HepG2 (cell line): ENCODE results near the gene CASS4. TPM values are rescaled to one million over a fixed set of nuclear protein-coding genes. Genes with fewer than 3 reads are reported as not detected.

ENCODE experiments used
- ATAC-seq: fragments of 200-7000 bp; cut with Tn5 transposase; 3 replicates; pipeline ENCODE4 v1.9.1; 2020; ENCODE audit warnings: mild to moderate bottlenecking, moderate library complexity
- BruUV-seq: library from RNA; stranded (reverse); fragments of 400-500 nt; replicated peaks from 2 replicates; lab custom pipeline; 2021; lab: Mats Ljungman, UMichigan
- CTCF ChIA-PET: fragments of 300-600 bp; formaldehyde crosslinking; extraction: SDS; loops from one replicate; lab custom pipeline; 2021; ENCODE audit warnings: low total read pairs, inconsistent platforms, low intra/inter-chr PET ratio; lab: Yijun Ruan, JAX
- POLR2A ChIA-PET: fragments of 350-600 bp; sonication (Branson Sonifier 250); formaldehyde crosslinking; loops from one replicate; lab custom pipeline; 2020; ENCODE audit warnings: antibody characterized with exemption, inconsistent platforms; lab: Yijun Ruan, JAX
- DNase-seq: peaks from one replicate; pipeline ENCODE4 v3.0.0-alpha.2; 2015; ENCODE audit warnings: low spot score
- FAIRE-seq: peaks from 3 replicates; lab custom pipeline; 2011; peaks lifted over from hg19 to GRCh38; lab: Jason Lieb, UNC
- H2AFZ ChIP-seq: one replicate; pipeline ENCODE4 v1.6.1; 2011; ENCODE audit warnings: low read length, inconsistent platforms
- H3K27ac ChIP-seq: fragments of 300-600 bp; 3 replicates; pipeline ENCODE4 v1.8.0; 2011; ENCODE audit warnings: mixed run types, mild to moderate bottlenecking, mixed read lengths, low read length, inconsistent platforms; ENCODE audit not compliant: insufficient read depth; ENCODE audit errors: extremely low read length
- H3K27me3 ChIP-seq, 2 experiments: fragments of 200-600 bp in 1 of 2; 2 replicates in 1 of 2; 3 replicates in 1 of 2; pipeline versions ENCODE4 v1.6.0 to v1.8.0; 2011; ENCODE audit warnings: low read length in 2 of 2, mild to moderate bottlenecking in 2 of 2, moderate library complexity in 2 of 2, inconsistent platforms in 1 of 2; ENCODE audit not compliant: insufficient read depth in 2 of 2, control insufficient read depth in 1 of 2
- H3K36me3 ChIP-seq, 2 experiments: fragments of 200-600 bp in 1 of 2; replicated peaks in 1 of 2; 2 replicates in 1 of 2; 3 replicates in 1 of 2; pipeline versions ENCODE4 v1.5.1 to v1.8.0; 2011; ENCODE audit warnings: low read length in 2 of 2, inconsistent platforms in 1 of 2; ENCODE audit not compliant: insufficient read depth in 2 of 2, control insufficient read depth in 1 of 2
- H3K4me1 ChIP-seq: 2 replicates; pipeline ENCODE4 v1.5.1; 2012; ENCODE audit warnings: low read length, inconsistent platforms; ENCODE audit not compliant: insufficient read depth
- H3K4me2 ChIP-seq: 2 replicates; pipeline ENCODE4 v1.6.0; 2011; ENCODE audit warnings: low read depth, low read length, inconsistent platforms
- H3K4me3 ChIP-seq, 3 experiments: fragments of 200-600 bp in 1 of 3; sonication (generic), shearing (Covaris generic) in 1 of 3; replicated peaks in 1 of 3; 2 replicates each; pipeline ENCODE4 v1.5.1; 2011 to 2016; ENCODE audit warnings: low read length in 3 of 3, inconsistent platforms in 2 of 3, low read depth in 2 of 3, mild to moderate bottlenecking in 2 of 3, control low read depth in 1 of 3, mixed read lengths in 1 of 3; ENCODE audit not compliant: insufficient read depth in 1 of 3
- H3K79me2 ChIP-seq: one replicate; pipeline ENCODE4 v1.6.1; 2011; ENCODE audit warnings: low read length, inconsistent platforms; ENCODE audit not compliant: insufficient read depth
- H3K9ac ChIP-seq: 2 replicates; pipeline ENCODE4 v1.6.0; 2011; ENCODE audit warnings: mild to moderate bottlenecking, low read depth, low read length, inconsistent platforms; ENCODE audit not compliant: insufficient read depth
- H3K9me3 ChIP-seq: 2 replicates; pipeline ENCODE4 v1.5.1; 2012; ENCODE audit warnings: mild to moderate bottlenecking, low read length
- H4K20me1 ChIP-seq: 2 replicates; pipeline ENCODE4 v1.6.0; 2011; ENCODE audit warnings: inconsistent platforms, mild to moderate bottlenecking, low read length, moderate library complexity; ENCODE audit not compliant: insufficient read depth
- RBAK ChIP-seq: sonication (generic); formaldehyde crosslinking; IDR thresholded peaks from 2 replicates; pipeline ENCODE4 v1.5.1; 2020; ENCODE audit warnings: mild to moderate bottlenecking, missing genetic modification reagents
- RFX1 ChIP-seq: fragments of 450-650 bp; IDR thresholded peaks from 2 replicates; pipeline ENCODE4 v1.6.1; 2017
- TBX2 ChIP-seq: sonication (generic); formaldehyde crosslinking; IDR thresholded peaks from 2 replicates; pipeline ENCODE4 v1.5.0; 2020; ENCODE audit warnings: missing genetic modification reagents, mild to moderate bottlenecking, borderline replicate concordance
- ZFAT ChIP-seq: sonication (generic); formaldehyde crosslinking; conservative IDR thresholded peaks from 2 replicates; pipeline ENCODE4 v1.8.1; 2023; ENCODE audit warnings: missing genetic modification reagents, inconsistent platforms
- ZNF337 ChIP-seq: sonication (generic); formaldehyde crosslinking; IDR thresholded peaks from 2 replicates; pipeline ENCODE4 v1.5.1; 2020; ENCODE audit warnings: missing genetic modification reagents, low read depth, mild to moderate bottlenecking, borderline replicate concordance
- WGBS: methylation state at CpG from one replicate; pipeline ENCODE4 v1.1.6; 2017; ENCODE audit warnings: low lambda C conversion rate; 5-methylcytosine and 5-hydroxymethylcytosine counted together
- in situ Hi-C: cut with HindIII; loops from 2 replicates; pipeline ENCODE4 v1.10.0; 2017; ENCODE audit warnings: low pct_unique_long_range_greater_than_20kb; ENCODE audit not compliant: extremely low pct_ligation_motif_present
- intact Hi-C: fragments of 100-400 bp; cut with micrococcal nuclease; formaldehyde crosslinking; loops from one replicate; pipeline ENCODE4 v1.10.0; 2022; ENCODE audit not compliant: unreplicated experiment
- polyA plus RNA-seq, 8 experiments: library from polyadenylated mRNA; depleted of rRNA in 3 of 8; stranded (reverse) in 7 of 8; unstranded in 1 of 8; fragments of >200 nt; fragmentation: Illumina TruSeq in 4 of 8; extraction: Trizol in 4 of 8; gene quantifications; 2 replicates each; pipeline versions ENCODE4 v1.2.1 to v1.2.3, GENCODE V29; 2011 to 2016; ENCODE audit warnings: low read depth in 4 of 8, missing spikeins in 1 of 8, mixed read lengths in 1 of 8; ENCODE audit not compliant: insufficient read depth in 1 of 8
- total RNA-seq, 5 experiments: library from RNA; depleted of rRNA; stranded (reverse); fragments of >200 nt; fragmentation: Illumina TruSeq; extraction: Trizol; gene quantifications; 2 replicates each; pipeline ENCODE4 v1.2.3, GENCODE V29; 2016; ENCODE audit warnings: low read depth in 1 of 5
- TF ChIP-seq, protein P1 (sequence below): sonication (generic); formaldehyde crosslinking; IDR thresholded peaks from 2 replicates; pipeline ENCODE4 v1.8.0; 2022; ENCODE audit warnings: missing genetic modification reagents, mild to moderate bottlenecking, moderate library complexity, borderline replicate concordance
- TF ChIP-seq, protein P2 (sequence below): IDR thresholded peaks from 2 replicates; pipeline ENCODE4 v1.6.1; 2016; ENCODE audit warnings: missing genetic modification reagents, missing compliant biosample characterization
- TF ChIP-seq, protein P3 (sequence below): sonication (generic); formaldehyde crosslinking; IDR thresholded peaks from 2 replicates; pipeline ENCODE4 v1.8.0; 2022; ENCODE audit warnings: missing genetic modification reagents, low read depth, mild to moderate bottlenecking, borderline replicate concordance

Gene CASS4
- total and polyA plus RNA-seq, 2 of the 13 experiments (the other 11 are each of a cell fraction or from before 2014, with no cell fraction given), result 0.17 to 0.49 TPM

DNA sequence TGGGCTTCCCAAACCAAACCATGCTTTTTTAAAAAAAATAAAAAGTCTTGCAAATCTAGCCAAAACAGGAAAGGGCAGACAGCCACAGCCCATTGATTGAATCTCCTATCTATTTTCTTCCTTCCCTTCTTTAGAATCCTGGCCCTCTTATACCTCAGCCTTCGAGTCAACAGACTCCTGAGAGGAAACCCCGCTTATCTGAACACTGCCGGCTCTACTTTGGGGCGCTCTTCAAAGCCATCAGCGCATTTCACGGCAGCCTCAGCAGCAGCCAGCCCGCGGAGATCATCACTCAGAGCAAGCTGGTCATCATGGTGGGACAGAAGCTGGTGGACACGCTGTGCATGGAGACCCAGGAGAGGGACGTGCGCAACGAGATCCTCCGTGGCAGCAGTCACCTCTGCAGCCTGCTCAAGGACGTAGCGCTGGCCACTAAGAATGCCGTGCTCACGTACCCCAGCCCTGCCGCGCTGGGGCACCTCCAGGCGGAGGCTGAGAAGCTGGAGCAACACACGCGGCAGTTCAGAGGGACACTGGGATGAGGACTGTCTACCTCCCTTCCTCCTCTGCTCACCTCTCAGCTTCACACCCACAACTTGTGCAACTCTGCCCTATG is 46.3 kb downstream of the CASS4 start (continued):
- TF ChIP-seq, protein P1, sequence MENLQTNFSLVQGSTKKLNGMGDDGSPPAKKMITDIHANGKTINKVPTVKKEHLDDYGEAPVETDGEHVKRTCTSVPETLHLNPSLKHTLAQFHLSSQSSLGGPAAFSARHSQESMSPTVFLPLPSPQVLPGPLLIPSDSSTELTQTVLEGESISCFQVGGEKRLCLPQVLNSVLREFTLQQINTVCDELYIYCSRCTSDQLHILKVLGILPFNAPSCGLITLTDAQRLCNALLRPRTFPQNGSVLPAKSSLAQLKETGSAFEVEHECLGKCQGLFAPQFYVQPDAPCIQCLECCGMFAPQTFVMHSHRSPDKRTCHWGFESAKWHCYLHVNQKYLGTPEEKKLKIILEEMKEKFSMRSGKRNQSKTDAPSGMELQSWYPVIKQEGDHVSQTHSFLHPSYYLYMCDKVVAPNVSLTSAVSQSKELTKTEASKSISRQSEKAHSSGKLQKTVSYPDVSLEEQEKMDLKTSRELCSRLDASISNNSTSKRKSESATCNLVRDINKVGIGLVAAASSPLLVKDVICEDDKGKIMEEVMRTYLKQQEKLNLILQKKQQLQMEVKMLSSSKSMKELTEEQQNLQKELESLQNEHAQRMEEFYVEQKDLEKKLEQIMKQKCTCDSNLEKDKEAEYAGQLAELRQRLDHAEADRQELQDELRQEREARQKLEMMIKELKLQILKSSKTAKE (CRISPR knock-in tag), result no peak
- no peak for TF ChIP-seq ZNF337 (CRISPR knock-in tag)
- TF ChIP-seq TBX2 (CRISPR knock-in tag), result no peak
- TF ChIP-seq, protein P2, sequence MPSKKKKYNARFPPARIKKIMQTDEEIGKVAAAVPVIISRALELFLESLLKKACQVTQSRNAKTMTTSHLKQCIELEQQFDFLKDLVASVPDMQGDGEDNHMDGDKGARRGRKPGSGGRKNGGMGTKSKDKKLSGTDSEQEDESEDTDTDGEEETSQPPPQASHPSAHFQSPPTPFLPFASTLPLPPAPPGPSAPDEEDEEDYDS, result no peak
- no peak for TF ChIP-seq ZFAT
- TF ChIP-seq RBAK (CRISPR knock-in tag), result no peak
- TF ChIP-seq, all 625 proteins: peak for 0

DNA sequence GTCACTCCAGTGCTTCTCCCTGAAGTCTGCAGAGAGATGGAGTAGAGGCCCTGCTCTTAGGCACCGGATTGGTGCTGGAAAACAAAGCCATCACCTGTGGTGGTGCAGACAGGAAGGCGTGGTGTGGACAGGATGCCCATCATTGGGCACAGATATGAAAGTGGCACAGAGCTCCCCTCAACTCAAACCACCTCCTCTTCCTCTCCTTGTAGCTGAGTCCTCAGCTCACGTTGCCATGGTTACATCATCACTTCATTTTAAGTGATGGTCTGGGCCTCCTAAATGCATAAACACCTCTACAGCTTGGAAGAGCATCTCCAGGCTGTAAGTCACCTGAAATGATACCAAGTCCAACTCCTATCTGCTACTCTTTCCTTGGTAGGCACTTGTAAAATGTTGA is 48.4 kb downstream of the CASS4 start:
- ChIA-PET CTCF (no interaction called here), POLR2A (interaction anchor here (1.0 kb wide), 1 partner anchor 68 kb away, joined by 3 read pairs; the partner anchor contains the start of genes AURKA and CSTF1)
- Histone ChIP-seq H3K27ac (no peak overlapping the region), H3K4me1 (no peaks in the 10 kb centered on the region), H2AFZ (no peak overlapping the region), H3K27me3 (no peaks in the 10 kb centered on the region), H3K36me3 (no peaks in the 10 kb centered on the region), H4K20me1 (no peaks in the 10 kb centered on the region), H3K4me3 (no peak overlapping the region), H3K4me2 (no peak overlapping the region), H3K9ac (no peak overlapping the region), H3K9me3 (no peaks in the 10 kb centered on the region), H3K79me2 (no peaks in the 10 kb centered on the region)
- in situ Hi-C loops (no loop called here), intact Hi-C loops (no loop called here)
- BruUV-seq, result no TSS peak
- ATAC-seq (no peak), DNase-seq (no peak), FAIRE-seq (no peak)
- 32% methylated on average over 3 of the region's 3 CpGs for WGBS
- TF ChIP-seq RFX1, result peak; percentile 39; the same call in 1 of the 2 replicates
- TF ChIP-seq, protein P3, sequence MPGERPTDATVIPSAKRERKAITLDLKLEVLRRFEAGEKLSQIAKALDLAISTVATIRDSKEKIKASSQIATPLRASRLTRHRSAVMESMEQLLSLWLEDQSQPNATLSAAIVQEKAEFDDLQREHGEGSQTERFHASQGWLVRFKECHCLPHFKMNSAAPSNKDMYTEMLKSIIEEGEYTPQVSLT (CRISPR knock-in tag), result no peak
